Inferior parietal cortex (tissue), 1 donor: ENCODE data around the gene IQCE.

Source experiments
- DNase-seq: peaks from one replicate; pipeline ENCODE4 v3.0.0-alpha.2; 2016; ENCODE audit errors: extremely low spot score

The IQCE gene

DNA sequence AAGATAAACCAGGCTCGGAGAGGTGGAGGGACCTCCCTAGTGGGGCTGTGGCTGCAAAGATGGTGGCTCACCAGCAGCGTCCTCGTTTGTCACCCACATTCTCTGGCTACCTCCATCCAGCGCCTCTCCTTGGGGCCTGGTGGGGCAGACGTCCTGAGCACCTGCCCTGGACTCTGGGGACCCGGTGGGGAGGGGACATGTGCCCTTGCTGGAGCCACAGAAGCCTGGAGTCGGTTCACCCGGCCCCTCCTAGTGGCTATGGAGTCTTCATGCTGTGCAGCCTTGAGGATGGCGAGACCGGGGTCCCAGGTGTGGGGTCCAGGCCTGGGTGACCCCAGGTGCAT is 87.5 kb downstream of the IQCE start:
- DNase-seq, result no peak

DNA sequence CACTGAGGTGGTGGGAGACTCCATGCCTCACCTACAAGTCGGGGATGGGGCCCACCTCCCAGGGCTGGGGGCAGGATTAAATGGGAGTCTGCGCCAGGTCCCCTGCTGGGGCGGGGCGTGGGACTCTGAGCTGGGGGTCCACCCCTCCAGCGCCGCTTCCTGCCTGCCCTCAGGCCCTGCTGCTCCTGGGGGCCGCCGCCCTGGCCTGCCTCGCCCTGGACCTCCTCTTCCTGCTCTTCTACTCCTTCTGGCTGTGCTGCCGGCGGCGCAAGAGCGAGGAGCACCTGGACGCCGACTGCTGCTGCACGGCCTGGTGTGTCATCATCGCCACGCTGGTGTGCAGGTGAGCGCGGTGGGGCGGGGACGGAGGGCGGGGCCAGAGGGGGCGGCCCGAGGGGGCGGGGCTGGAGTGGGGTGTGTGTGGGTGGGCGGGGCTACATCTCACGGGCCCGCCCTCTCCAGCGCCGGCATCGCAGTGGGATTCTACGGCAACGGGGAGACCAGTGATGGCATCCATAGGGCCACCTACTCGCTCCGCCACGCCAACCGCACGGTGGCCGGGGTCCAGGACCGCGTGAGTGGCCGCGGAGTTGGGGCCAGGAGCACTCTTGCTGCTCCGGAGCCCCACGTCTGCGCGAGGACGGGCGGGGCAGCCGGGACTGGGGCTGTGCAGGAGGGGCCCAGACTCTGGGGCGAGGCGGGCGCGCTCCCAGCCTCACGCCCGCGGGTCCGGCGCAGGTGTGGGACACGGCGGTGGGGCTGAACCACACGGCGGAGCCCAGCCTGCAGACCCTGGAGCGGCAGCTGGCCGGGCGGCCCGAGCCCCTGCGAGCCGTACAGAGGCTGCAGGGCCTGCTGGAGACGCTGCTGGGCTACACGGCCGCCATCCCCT is 88.1 kb downstream of the IQCE start:
- DNase-seq, result no peak

DNA sequence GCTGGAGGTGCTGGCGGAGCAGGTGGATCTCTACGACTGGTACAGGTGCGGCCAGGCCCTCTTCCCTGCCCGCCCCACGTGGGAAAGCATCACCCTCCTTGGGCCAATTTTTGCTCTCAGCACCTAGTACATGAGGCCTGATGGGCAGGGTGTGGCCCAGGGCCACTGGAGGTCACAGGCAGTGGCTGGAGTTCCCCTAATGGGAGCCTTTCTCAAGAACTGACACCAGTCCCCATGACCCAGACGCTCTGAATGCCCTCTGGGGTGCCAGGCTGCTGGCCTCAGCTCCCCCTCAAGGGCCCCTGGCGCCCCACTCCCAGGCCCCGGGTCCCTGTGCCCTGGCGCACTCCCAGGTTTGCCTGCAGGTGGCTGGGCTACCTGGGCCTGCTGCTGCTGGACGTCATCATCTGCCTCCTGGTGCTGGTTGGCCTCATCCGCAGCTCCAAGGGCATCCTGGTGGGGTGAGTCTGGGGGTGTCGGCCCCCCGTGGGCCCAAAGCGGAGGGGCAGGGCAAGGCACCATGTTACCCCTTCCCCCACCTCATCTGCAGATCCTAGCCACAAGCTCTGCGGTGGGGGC is 88.9 kb downstream of the IQCE start:
- no peak for DNase-seq

DNA sequence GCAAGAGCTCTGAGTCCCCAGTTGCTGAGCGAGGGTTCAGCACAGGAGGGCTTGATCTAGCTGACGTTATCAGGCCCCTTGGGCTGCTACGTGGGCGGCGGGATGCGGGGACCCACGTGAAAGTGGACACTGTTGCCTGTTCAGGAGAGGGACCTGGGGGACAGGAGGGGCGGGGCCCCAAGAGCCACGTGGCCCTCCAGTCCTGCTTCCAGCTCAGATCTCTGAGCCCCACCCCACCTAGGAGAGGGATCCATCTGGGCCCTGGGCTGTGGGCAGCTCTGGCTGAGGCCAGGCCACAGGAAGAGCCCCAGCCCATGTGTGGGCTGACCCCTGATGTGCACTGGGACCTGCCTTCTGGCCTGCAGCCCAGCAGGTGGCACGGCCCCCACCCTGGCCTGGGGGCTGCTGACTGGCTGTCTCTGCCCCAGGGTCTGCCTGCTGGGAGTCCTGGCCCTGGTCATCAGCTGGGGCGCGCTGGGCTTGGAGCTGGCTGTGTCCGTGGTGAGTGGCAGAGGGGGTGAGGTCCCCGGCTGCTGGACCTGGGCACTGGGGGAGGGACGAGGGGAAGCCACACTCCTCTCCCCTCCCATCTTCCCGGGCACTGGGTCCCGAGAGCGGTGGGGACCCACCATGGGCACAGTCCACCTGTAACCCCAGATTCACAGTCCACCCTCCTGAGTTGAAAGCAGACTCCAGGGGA is 90.5 kb downstream of the IQCE start:
- DNase-seq, result no peak

DNA sequence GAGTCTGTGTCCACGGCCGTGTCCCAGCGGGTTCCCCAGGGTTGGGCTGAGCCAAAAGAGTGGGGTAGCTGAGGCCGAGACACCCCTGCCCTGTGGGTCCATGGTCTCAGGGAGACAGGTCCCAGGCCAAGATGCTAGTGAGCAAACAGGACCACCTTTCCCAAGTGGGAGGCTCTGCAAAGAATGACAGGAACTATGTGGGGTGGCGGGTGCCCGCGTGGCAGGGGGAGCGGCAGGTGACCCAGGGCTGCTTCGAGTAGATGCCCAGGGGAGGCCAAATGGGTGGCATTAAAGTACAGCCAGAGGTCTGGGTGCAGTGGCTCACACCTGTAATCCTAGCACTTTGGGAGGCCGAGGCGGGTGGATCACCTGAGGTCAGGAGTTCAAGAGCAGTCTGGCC is 91.2 kb downstream of the IQCE start:
- no peak for DNase-seq

DNA sequence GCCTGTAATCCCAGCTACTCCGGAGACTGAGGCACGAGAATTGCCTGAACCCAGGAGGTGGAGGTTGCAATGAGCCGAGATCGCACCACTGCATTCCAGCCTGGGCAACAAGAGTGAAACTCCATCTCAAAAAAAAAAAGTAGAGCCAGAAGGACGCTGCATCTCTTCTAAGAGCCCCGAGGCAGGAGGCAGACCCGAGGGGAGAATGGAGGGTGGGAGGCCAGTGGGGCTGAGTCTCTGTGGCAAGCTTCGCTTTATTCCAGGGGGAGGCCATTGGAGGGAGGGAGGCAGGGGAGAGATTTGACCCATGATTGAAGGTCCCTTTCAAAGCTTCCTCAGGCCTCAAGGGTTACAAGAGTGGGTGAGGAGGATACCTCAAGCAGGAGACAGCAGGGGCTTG is 91.7 kb downstream of the IQCE start:
- no peak for DNase-seq

DNA sequence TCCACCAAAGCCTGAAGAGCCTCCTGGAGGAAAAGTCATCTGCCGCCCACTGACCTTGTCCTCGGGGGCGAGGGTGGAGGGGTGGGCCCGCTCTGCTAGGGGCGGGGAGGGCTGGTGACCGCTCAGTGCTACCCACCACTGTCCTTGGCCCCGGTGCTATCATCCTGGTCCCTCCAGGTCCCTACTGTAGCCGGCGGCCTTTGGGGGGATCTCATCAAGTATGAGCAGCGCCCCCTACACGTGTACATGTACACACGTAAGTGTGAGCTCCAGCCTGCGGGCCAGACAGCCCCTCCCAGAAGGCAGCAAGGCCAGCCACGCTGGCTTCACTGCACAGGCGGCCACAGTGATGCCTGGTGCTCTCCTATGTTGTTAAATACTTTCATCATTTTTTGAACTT is 92.6 kb downstream of the IQCE start:
- DNase-seq, result no peak

DNA sequence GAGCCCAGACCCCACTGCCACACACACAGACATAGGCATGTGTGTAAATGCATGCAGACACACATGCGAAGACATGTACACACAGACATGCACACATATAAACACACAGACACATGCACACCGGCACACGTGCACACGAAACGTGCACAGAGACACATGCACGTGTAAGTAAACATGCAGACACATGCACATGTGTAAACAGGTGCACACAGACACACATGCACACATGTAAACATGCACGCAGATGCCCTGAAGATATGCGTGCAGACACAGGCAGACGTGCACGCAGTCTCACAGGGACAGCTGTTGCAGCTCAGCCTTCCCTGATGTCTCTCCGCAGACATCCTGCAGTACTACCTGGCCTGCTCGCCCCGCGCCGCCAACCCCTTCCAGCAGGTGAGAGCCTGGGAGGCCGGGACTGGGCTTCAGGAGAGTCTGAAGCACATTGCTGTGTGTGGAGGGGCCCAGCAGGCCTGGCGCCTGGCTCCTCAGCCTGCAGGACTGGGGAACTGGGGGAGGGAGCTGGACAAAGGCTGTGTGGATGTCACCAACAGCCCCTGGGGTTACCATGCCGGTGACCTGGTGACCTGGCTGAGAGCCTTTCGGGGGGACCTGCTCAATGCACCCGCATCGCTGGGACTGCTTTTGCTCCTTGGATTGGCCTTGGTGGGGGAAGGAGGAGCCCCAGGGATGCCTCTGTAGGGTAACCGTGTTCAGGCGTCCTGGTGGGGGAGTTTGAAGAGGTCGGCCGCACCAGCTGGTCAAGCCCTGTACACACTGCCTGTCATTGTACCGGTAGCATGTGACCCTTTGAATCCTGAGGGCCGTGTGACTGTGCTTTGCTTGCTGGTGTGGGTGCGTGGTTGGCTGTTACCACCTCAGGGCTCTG is 93.3 kb downstream of the IQCE start:
- DNase-seq, result no peak

DNA sequence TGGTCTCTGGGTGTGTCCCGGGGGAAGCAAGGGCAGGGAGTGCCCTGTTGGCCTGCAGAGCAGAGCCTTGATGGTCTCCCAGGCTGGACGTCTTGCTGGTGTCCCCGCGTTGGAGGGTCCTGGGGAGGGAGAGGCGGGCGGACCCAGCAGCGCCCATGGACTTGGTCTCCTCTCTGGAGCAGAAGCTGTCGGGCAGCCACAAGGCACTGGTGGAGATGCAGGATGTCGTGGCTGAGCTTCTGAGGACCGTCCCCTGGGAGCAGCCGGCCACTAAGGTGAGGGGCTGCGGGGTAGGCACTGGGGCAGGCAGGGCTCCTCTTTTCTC is 93.9 kb downstream of the IQCE start:
- DNase-seq, result no peak

DNA sequence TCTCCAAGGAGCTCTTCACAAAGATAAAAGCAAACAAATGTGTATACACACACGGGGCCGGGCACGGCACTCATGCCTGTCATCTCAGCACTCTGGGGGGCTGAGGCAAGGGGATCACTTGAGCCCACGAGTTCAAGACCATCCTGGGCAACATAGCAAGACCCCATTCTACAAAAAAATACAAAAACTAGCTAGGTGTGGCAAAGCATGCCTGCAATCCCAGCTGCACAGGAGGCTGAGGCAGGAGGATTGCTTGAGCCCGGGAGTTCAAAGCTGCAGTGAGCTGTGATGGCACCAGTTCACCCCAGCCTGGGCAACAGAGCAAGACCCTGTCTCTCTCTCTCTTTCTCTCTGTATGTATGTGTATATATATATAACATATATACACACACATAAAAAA is 95.3 kb downstream of the IQCE start:
- DNase-seq, result no peak

DNA sequence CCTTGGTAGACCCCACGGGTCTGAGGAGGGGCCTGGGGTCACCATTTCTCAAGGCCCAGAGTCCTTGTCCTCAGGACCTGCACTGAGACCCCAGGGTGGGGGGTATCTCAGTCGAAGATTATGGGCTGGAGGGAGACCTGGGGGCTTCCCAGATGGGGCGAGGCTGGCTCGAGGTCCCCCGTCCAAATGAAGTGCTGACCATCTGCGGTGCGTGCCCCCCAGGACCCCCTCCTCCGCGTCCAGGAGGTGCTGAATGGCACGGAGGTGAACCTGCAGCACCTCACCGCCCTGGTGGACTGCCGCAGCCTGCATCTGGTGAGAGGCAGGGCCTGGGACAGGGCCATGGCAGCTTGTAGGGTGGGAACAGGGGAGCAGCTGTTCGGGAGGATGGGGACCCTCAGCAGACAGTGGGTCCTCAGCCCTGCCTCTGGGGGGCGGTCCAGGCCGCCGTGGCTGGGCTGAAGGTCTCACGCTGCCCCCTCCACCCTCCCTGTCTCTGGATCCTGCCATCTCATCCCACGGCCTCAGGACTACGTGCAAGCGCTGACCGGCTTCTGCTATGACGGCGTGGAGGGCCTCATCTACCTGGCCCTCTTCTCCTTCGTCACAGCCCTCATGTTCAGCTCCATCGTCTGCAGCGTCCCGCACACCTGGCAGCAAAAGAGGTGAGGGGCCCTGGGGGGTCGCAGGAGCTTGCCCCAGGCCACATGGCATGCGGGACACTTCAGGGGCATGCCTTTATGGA is 97.3 kb downstream of the IQCE start:
- no peak for DNase-seq

DNA sequence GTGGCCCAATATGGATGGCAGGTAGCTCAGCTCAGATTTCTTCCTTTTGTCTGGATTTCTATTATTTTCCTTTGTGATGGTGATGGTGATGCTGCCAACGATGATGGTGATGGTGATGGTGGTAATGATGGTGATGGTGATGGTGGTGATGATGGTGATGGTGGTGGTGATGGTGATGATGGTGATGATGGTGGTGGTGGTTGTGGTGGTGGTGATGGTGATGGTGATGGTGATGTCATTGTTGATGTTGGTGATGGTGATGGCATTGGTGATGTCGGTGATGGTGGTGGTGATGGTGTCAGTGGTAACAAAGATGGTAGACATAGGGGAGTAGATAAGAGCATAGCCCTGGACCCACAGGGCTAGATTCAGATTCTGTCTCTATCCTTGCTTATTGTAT is 98.4 kb downstream of the IQCE start:
- DNase-seq, result no peak

DNA sequence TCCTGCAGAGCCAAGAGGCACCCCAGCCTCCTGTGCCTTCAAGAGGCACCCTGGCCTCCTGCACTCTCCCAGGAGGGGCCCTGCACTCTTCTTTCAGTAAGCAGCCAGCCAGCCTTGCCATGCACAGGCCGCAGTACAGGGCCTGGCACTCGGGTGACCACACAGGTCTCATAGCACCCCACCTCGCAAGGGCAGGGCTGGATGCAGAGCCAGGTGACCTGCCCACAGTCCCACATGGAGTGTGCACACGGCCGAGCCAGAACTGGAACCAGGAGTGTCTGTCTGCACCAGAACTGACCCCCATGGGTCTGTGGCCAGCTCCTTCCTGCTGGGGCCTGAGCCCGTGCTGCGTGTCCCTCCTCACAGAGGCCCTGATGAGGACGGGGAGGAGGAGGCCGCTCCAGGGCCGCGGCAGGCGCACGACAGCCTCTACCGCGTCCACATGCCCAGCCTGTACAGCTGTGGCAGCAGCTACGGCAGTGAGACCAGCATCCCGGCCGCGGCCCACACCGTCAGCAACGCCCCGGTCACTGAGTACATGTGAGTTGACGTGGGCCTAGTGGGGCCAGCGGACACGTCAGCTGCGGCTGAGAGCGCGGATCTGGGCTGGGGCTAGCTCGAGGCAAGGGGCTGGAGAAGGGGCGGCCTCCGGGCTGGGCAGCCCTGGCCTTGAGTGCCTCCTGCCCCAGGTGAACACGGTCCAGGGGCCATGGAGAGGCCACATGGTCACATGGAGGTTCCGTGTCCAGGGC is 99.3 kb downstream of the IQCE start:
- DNase-seq, result no peak

DNA sequence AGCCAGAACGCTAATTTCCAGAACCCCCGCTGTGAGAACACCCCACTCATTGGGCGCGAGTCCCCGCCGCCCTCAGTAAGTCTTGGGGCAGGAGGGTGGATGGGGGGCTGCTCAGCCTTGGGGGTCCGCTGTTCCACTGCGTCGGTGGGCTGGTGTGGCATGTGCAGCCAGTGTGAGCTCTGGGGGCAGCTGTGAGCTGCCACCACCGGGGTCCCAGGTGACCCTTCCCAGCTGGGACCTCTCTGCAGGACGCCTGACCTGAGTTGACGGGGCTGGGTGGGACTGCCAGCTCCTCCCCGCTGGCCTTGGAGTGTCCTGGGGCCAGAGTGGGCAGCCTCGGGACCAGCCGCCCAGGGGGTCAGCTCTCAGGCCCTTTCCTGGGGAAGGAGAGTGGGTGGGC is 100.2 kb downstream of the IQCE start:
- DNase-seq, result no peak

DNA sequence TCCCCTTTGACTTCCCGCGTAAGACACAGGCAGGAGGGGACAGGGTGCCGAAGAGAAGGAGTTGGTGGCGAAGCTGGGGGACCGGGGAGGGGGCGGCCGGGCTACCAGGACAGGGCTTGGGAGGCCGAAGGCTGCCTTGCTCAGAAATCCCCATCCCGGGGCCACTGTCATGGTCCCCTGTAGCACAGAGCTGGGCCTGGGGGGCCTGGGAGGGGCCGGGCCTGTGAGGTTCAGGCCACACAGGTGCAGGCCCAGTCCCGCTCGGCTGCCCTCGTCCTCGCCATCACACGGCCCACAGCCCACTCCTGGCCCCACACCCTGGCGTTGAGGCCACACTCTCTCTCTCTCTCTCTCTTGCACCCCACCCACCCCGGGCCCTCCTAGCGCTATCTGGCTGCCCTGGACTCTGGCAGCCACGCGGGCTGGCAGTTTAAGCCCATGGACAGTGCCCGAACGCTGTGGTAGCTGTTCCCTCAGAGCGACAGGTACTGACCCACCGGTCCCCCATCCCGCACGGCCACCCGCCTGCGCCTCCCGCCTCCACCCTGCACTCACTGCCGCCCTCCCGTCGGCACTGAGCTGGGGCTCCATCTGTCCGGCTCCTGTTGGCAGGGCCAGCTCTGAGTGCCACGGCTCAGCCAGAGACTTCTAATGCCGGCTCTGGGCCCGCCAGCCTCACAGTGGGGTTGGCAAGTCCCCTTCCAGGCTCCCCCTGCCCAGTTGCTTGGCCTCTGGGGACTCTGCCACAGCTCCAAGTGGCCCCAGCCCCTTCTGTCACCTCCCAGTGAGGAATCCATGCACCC is 101.0 kb downstream of the IQCE start:
- DNase-seq, result no peak

DNA sequence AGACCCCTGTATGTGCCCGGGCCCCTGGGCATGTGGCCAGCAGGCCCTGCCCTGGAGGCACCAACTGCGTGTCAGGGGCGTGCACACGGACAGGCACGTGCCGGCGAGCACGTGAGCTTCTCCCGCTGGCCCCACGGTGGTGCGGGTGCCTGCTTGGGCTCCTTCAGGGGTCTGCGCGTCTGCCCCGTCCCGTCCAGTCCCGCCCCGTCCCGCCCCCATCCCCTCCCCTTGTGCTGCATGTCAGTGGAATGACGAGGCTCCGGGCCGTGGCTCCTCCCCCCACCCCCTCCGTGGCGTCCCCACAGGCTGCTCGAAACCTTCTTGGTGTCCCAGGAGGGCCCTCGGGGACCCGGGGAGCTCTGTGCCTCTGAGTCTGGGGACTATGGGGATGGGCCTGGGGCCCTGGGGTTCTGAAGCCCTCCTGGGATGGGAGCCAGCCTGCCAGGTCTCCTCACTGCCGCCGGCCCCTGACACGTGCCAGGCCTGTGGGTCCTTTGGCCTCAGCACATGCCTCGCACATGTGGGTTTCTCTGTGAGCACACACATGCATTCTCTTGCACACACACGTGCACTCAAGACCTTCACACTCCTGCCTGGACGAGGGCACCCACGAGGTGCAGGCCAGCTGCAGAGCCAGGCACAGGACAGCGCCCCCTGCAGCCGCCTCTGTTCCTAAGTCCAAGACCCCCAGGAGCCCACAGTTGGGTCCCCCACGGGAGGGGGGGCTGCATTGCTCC is 101.7 kb downstream of the IQCE start:
- no peak for DNase-seq

DNA sequence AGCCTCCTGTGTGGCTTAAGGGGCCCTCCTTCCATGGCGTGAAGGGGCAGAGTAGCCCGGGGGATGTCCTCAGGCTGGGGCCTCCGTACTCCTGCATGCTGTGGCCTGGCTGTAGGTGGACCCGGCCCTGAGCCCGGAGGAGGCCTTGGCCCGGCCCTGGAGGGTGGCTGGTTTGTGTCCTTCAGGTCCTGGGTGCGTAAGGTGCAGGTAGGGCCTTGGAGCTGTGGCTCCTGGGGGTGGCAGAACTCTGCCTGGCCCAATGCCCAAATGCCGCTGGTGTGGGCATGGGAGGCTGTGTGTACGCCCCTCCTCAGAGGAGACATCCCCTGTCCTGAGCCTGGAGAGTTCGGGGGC is 102.3 kb downstream of the IQCE start:
- DNase-seq, result no peak

DNA sequence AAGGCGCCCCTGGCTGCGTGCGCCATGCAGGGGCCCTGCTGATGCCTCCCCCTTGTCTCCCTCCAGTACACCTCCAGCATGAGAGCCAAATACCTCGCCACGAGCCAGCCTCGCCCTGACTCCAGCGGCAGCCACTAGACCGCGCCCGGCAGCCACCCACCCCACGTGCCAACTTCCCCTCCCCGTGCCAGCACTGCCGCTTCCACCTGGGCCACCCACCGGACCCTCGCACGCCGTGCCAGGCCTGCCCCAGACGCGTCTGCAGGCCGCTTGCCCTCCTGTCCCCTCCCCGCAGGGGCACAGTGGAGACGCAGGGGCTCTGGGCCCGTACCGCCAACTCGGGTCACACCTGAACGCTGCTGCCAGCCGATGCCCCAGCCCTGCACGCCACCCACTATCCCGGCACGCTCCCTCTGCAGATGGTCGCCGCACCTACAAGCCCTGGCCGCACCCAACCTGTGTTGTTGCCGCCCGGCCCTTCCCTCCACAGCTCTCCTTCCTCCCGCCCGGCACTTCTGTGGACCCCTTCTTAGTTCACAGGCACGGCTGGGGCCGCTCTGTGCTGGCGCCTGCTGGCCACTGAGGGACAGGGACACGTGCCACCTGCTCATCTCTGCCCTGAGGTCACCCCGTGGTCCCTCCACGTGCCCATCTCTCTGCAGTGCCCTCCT is 103.0 kb downstream of the IQCE start:
- DNase-seq, result no peak
